ENCODE measurements around the gene GSE1.

GSE1 gene

DNA sequence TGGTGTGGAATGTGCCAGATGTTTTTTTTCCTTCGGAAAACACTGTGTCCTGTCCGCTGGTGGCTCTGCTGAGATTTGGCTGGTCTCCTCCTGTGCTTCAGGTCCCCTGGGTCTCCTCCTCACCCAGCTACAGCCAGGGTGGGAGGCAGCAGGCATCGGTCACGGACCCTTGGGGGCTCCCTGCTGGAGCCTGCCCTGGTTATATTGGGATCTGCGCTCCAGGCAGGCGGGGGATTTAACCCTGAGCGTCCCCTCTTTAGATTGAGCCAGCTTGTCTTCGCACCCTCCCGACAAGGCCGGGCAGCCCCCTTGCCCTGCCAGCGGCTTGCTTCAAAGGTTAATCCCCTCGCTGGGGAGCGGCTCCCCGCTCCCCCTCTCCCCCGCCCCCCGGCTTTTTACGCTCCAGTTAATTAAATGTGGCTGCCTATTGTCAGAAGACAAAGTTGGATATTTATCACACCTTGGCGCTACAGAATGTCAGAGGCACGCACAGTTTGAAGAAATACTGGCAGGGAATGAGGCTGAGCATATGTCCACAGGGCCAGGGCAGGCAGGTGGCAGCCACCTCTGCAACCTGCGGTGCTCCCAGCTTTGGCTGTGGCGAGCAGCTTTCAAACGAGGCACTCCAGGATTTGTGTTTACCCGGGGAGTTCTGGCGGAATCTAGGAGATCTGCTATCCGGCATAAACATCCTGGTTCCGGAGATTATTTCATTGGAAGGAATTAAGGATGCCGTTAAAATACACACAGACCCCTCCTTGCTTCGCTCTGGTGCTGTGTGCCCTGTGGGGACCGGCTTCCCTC is 38.2 kb upstream of the GSE1 start:
- peak; percentile 63 for DNase-seq

DNA sequence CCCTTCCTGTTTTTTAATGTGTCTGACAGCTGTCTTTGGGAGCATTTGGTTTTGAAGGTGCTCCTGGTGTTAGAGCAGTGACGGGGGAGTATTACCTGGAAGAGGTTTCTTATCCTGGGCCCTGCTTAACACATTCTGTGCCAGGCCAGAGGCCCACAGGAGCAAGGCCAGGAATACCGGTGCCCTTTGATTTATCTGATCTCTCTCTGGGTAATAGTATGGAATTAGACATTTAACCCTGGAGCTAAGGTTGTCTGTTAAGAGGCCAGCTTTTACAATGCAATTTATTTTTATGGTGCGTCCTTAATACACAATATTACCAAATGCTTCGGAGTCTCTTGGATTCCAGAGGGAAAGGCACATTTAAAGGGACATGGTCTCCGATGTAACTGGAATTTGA is 37.2 kb upstream of the GSE1 start:
- no peak for DNase-seq

DNA sequence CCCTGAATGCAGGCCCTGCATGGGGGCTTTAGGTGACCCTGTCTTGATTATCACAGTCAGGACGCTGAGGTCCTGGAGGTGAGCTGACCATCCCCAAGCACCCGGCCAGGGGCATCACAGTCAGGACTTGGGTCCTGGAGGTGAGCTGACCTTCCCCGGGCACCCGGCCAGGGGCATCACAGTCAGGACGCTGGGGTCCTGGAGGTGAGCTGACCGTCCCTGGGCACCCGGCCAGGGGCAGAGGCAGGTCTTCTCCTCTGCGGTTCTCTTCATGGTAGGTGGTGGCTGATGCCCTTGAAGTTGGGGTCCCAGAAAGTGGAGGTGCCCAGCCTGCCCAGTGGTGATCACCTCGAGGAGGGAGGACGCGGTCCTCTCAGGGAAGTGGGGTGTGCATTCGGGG is 36.2 kb upstream of the GSE1 start:
- no peak for DNase-seq

DNA sequence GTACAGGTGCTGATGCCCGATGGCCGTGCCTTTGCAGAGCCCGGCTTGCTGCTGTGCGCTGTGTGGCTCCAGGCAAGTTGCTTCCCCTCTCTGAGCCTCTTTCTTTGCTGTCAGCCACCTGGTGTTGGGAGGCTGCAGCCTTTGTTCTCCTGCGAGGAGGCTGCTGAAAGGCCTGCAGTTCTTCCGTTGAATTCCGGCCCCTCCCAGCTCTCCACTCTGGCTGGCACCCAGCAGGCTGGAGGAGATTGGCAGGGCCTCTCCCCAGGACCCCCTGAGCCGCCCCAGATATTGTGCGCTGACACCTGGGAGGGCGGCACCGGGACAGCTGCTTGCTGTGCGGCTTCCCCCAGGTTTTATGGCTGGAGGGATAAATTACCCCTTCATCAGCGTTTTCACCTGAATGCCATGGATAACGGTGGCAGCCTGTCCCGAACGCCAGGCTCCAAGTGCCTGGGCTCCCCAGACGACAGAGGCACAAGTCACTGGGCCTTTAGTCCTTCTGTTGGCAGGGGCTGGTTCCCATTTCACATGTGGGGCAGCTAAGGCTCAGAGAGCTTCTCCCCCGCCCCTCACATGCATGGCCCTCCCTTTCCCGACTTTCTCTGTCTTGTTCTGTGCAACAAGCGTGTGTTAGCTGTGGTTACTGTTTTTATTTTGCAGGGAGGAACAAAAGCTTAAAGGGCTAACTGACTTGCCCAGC is 35.1 kb upstream of the GSE1 start:
- DNase-seq: no peak

DNA sequence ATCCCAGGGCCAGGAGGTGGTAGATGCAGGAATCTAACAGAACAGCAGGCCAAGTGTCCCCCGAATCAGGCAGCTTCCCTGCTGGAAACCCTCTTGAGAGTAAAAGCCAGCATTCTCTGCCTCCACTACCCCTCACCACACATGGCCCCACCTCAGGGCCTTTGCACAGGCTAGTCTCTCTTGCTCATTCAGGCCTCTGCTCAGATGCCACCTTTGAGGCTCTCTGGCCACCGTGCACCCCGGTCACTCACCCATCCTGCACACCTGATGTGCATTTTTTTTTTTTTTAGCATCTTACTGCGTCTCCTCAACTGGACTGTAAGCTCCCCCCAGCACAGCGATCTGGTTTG is 34.5 kb upstream of the GSE1 start:
- DNase-seq: no peak

DNA sequence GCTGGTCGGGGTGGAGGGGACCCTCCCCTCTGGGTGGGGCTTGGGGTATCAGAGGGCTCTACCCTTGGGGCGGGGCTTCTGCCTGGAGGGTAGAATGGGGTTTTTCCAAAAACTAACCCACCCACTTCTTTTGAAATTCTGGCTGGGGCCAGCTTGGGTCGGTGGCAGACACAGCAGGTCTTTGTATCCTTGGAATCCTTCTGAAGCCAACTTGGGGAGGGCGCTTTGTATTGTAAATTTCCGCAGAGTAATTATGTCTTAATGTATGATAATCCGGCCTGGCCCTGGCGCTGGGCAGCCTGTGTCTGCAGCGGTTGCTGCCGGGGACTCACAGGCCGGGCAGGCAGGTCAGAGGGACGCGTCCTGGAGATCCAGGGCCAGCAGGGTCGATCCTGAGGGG is 33.9 kb upstream of the GSE1 start:
- peak; percentile 64 for DNase-seq

DNA sequence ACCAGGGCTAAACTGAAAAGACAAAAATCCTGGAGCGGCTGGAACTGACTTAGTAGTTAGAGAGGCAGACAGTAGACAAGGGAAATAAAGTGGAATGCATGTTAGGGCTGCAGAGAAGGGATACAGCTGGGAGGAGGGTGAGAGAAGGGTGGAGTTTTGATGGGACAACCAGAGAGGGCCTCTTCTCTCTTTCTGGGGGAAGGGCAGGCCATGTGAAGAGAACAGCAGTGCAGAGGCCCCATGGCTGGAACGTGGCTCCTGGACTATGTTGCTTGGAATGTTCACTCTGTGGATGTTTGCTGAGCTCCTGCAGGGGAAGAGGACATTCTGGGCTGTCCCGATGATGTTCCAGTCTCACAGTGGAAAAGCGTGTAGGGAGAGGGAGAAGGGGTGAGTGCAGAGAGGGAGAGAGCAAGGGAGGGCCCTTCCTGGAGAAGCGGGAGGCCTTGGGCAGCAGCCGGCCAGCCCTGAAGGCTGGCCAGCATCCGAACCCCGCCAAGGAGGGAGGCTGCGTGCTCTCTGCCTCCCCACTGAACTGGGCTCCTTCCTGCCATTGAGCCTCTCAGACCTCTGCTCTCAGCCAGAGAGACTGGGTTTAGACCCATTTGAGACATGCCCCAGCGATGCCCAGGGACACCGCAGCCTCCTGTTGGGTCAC is 33.1 kb upstream of the GSE1 start:
- DNase-seq: no peak

DNA sequence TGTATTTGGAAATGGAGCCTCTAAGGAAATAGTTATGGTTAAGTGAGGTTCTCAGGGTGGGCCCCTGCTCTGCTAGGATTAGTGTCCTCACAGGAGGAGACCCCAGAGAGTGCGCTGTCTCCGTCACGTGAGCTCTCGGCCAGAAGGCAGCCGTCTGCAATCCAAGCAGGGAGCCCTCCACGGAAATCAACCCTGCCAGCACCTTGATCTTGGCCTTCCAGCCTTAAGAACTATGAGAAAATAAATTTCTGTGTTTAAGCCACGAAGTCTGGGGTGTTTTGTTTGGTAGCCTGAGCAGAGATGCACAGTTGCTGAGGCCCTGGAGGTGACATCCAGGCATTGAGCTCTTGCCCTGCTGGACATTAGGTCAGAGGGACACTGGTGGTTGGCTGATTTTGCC is 32.4 kb upstream of the GSE1 start:
- DNase-seq: no peak

DNA sequence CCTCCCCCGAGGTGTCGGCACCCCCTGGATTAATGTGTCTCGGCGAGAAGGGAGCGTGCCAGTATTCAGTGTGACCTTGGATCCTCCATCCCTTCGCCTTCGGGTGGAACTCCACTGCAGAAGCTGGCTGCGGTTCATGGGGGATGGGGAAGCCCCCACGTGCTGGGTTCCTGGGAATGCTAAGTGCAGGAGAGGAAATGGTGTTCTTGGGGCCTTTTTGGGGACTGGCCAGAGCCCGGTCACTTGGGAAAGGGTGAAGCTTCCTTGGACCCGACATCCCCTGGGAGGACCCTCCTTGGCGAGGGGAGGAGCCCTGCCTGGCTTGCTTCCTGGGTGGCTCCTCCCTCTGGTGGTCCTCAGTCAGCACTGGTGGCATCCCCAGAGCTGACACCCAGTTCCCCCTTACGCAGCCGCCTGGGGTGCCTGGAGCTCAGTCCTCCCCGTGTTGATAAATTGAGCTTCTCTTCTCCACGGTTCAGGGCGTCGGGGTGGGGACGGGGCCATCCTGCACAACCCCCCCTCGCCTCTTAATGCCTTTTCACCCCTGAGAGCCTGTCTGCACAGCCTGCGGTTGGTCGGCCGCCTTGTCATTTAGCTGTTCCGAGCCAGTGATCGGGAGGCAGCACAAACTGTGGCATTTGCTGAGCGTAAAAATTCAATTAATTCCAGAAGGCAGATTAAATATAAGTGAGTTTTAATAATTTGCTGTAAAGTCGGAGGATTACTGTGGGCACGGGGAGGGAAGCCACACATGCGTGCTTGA is 30.7 kb upstream of the GSE1 start:
- DNase-seq: peak; percentile 77

DNA sequence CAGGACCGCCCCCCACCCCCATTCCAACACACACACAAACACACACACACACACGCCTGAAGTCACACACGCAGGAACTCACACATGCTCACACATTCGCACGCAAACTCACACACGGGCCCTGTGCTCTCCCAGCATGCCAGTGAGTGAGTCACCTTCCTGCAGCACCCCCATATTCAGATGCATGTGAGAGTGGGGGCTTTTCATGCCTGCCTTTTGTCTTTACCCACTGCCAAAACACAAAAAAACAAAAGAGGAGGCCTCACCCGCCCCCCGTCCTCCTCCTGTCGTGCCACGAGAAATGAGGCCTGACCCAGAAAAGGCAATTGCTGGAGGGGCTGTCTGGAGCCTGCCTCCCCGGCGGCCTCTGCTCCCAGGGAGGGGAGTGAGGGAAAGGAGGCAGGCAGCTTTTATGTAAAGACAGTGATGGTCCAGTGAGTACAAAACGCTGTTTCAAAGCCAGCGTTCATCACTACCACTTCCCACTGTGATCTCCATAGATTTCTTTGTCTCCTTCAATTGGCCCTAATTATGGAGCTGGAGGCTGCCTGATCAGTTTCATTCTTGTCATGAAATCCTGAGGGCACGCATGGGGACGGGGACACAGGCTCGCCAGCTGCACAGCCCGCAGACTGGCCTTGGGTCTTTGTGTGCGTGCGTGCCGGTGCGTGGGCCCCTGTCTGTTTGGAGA is 29.5 kb upstream of the GSE1 start:
- DNase-seq: peak; percentile 94

DNA sequence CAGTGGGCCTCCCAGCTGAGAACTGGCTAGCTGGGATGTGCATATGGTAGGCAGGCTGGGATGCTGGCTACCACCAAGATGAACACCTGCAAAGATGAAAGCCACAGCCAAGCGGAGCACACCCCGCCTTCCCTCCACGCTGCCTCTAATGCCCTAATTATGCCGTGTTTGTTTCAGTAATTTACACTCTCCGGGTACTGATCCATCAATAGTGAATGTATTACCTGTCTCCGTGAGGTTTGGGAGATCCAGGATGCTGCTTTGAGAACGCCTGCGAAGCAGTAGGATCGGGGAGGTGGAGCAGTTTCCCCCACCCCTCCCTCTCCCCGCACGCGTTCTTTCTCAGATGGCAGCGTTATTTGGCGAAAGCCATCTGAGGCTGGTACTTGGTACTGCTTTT is 28.9 kb upstream of the GSE1 start:
- DNase-seq: no peak

DNA sequence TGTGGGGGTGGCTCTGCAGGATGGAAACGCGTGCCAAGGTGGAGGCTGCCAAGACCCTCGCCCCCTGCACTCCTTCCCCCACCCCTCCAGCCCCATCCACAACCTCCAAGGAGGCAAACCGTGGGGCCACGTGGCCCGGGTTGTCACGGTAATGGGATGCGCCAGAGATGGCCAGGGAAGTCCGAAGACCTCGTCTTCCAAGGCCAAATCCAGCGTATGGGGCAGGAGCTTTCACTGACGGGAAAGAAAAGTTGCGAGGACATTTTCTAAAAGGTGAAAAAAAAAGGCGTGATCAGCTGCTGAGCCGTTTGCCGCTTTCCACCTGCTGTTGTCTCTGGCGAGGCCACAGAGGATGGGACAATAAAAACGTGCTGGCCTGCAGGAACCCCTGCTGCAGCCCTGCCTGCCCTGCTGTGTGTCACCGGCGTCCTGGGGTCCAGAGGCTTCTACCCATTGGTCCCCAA is 28.3 kb upstream of the GSE1 start:
- DNase-seq: peak; percentile 54

DNA sequence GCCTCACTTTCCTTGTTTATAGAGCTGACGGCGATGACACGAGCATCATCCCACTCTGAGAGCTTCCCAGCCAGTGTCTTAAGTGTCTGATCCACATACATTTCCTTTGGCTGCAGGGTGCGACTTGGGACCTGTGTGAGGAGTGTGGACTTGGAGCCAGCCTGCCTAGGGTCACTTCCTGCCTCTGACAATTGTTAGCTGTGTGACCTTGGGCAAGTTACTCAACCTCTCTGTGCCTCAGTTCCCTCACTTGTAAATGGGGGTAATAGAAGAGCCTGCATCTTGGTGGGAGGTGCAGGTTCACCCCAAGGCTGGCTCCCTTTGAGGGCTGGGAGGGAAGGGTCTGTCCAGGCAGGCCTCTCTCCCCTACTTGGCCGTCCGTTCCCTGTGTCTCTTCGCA is 27.4 kb upstream of the GSE1 start:
- DNase-seq: no peak

DNA sequence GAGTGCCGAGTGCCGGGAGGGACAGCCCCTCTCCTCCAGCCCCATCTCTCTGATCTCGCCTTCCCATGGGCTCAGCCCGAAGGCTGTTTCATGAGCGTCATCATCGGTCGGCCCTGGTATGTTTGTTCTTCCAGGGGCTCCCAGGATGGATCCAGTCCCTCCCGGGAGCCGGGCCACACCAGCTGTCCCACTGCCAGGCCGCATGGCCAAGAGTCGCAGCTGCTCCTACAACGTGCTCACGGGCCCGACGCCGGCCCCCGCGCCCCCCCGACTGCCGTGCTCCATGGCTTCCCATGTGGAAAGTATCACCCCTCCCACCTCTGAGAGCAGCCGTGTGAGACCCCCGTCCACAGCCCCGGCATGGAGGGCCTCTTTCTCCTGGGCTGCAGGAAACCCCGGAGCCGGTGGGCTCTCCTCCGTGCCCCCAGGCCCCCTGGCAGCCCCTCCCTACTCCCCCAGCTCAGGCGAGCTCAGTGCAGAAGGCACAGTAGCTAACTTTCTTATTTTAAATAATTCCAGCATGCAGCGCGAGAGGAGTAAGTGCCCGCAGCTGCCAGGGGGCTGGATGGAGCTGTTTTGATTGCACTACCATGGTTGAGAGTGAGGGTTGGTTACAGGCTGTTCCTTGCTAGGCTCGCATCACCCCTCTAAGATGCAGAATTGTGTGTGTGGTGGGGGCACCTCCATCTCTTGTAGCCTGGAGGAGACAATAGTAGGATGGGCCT is 26.6 kb upstream of the GSE1 start:
- DNase-seq: peak; percentile 85

DNA sequence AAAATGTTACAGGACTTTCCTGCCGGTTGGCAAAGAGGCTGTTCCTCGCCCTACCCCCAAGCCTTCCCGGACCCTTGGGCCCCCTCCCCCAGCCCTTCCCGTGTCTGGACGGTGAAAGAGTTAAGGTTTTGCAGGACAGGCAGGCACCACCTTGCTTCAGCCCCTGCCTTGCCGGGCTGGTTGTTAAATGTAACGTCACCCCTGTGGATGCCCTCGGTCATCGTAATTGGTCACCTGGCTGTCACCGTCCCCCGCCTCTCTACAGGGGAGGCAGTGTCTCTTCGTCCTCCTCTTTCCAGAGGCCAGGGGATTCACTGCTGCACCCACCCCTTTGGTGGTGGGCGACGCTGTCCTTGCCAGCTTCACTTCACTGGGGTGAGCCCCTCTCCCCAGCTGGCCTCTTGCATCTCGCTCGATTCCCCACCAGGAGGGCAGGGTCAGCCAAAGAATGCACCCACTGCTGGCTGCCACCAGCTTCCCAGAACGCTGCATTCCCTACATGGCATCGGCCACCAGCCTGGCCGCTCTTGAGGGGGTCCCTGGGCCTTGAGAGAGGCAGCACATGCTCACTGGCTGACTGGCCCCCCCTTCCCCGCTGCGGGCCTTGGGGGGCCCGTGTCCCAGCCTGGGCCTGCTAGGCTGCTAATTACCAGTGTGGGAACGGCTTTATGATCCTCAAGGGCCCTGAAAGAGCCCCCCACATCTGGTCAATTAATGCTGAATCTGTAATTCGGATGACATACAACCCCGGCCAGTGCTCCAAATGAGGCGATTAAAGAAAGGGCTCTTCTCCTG is 25.2 kb upstream of the GSE1 start:
- peak; percentile 69 for DNase-seq

DNA sequence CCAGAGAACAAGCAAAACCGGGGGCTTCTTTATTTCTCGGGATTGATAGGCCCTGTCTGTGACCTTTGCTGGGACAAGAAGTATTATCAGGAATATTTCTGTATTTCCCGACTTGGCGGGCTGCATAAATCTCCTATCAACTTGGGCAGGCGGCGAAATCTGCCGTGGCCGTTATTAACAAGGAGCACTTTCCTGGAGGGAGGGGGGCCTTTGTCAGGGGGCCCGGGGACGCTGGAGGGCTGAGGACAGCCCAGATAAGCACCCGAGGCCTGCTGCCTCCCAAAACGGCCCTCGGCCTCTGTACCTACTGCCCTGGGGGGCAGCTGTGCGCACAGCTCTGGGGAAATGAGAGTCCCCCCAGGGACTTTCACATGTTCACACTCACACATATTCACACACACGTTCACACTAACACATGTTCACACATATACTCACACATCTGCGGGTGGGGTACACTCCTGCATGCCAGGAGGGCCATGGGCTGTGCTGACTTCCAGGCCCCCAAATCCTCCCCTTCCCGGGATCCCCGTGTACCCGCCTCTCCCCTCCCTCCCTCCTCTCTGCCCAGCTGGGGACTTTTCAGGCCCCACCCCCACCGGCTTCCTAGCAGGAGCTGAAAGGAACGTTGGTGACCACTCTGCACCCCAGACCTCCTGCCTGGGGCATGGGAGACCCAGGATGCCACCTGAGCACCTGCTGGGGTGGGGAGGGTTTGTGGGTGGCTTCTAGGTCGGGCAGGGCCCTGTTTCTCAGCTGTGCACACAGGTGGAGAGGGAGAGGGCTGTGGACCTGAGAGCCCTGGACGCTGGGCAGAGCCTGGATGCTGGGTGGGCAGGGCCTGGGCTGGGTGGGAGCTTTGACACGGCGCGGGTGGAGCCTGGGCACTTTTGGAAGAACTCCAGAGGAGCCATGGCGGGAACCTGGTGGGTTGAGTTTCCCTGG is 24.3 kb upstream of the GSE1 start:
- no peak for DNase-seq

DNA sequence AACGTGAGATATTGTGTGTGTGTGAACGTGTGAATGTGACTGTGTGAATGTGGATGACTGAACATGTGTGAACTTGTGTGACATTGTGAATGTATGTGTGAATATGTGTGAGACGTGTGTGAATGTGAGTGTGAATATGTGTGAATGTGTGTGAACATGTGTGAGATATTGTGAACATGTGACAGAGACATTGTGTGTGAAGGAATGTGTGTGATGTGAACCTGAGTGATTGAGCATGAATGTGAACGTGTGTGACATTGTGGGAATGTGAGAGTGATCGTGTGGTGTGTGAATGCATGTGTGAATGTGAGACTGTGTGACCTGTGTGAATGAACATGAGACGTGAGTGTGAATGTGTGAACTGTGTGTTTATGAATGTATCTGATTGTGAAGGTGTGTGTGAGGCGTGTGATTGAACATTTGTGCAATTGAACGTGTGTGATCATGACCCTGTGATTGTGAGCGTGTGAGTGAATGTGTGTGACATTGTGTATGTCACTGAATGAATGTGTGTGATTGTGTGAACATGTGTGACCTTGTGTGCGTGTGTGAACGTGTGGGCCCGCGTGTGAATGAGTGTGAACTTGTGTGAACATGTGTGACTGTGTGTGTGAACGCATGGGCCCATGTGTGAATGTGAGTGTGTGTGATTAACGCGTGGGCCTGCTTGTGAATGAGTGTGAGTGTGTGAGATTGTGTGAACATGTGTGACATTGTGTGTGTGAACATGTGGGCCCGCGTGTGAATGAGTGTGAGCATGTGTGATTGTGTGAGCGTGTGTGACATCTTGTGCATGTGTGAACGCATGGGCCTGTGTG is 23.2 kb upstream of the GSE1 start:
- no peak for DNase-seq

DNA sequence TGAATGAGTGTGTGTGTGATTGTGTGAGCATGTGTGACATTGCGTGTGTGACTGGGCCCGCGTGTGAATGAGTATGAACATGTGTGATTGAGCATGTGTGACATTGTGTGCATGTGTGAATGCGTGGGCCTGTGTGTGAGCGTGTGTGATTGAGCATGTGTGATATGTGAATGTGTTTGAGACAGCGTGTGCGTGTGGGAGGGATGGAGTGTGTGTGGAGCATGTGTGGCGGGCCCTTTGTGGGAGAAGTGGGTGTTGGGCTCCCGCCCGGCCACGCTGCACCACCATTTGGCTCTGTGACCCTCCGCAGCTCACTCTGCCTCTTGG is 22.7 kb upstream of the GSE1 start:
- DNase-seq: no peak

DNA sequence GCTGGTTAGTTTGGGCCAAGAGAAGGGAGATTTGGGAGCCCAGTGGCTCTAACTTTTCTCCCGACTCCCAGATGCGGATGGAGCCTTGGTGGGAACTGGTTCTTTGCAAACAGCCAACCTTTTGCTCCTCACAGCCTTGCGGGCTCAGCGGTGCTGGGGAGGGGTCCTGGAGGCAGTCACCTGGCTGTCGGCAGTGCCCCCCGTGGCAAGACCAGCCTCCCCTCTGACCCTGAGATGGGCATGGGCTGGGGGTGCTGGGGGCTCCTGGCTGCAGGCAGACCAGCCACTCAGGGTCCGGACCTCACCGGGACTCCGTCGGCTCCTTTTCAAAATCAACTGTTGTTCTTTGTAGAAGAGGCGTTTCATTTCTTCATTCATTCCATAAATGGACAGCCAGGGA is 21.7 kb upstream of the GSE1 start:
- no peak for DNase-seq

Data from eye (tissue), 1 donor.